HG02938 (cell line): ENCODE measurements around the gene PRG3.
"Not testable (repeated sequence)": the region's sequence is repeated elsewhere in the genome, so short reads cannot be mapped to it uniquely, and the experiment has no call there.

ENCODE experiments used
- ATAC-seq: cut with Tn5 transposase; IDR thresholded peaks from one replicate; pipeline ENCODE4 v1.9.1; 2021; ENCODE audit warnings: mild to moderate bottlenecking, moderate library complexity; ENCODE audit not compliant: unreplicated experiment

Gene PRG3

DNA sequence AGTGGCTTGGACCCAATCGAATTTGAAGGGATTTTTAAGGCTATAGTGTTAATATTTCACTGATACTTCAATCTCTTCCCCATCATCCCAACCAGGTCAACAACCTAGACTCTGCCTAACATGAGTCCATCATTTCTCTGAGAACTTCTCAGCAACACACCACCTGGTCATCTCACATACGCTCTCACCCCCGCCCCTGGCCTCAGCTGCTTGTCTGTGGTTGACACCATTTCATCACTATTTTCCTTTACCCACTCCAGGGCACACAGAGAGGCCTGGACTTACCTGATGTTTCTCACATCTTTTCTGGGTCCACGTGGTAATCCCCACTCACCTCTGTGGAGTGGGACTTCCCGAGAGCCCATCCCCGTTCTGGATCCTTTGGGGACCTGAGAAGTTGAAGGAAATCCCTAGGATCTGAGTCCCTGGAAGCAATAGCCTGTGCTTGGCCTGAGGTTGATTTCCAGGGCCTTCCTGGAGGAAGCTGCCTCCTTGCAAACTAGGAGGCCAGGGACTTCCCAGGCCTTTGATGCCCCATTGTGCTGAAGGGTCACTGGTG is 39.6 kb downstream of the PRG3 start:
- ATAC-seq = no peak

DNA sequence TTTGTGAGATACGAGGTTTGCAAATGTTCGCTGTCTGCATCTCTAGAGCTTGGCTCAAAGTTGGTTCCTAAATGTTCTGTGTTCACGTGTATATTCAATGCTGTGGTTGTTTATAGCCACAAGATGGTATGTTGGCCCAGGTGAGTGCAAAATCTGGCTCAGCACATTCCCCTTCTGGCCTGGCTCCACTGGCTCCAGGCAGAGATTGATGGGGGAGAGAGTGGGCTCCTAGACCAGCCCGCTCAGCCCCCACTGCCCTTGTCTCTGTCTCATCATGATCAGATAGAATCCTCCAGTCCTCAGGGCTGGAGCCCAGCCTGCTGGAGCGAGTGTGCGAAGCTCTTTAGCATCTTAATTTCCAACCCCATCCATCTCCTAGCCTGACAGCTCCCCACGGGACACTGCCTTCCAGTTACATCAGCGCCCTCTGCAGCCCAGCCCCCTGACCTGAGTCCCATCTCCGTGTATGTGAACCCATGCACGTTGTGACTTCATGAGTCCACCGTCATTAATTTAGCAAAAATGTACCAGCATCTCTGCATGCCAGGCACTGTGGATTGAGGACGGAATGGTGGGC is 40.8 kb downstream of the PRG3 start:
- no peak for ATAC-seq

DNA sequence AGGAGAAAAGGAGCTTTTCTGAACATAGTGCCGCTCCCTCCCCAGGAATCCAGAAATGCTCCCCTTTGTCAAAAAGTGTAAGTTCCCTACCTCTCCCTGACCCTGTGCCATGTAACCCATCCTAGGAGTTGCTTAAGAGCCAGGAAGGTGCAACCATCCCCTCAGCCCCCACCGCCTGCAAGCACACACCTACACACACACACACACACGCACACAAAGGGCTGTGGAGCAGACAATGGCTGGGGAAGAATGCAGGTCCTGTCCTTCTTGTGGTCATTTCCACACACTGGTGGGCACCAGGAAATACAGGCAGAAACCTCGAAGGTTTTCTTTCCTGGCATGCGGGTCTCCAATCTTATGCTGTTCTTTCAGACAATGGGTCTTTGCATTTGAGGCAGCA is 41.6 kb downstream of the PRG3 start:
- ATAC-seq = no peak

GRCh38 chr11:57338142-57338541 is 42.8 kb downstream of the PRG3 start, which contains the start of gene P2RX3:
P2RX3 (plus strand) TSS chr11:57338352; CDS start chr11:57338551, 199 bp downstream.
- no peak for ATAC-seq

DNA sequence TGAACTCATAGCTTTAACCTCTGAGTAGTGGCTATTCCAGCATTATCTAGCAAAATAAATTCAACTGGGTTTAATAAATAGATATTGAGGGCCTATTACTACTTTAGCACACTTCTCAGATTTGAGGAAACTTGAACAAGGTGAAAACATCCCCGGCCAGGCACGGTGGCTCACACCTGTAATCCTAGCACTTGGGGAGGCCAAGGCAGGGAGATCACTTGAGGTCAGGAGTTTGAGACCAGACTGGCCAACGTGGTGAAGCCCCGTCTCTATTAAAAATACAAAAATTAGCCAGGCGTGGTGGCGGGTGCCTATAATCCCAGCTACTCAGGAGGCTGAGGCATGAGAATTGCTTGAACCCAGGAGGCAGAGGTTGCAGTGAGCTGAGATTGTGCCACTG is 44.1 kb downstream of the PRG3 start:
- not testable (repeated sequence) for ATAC-seq

DNA sequence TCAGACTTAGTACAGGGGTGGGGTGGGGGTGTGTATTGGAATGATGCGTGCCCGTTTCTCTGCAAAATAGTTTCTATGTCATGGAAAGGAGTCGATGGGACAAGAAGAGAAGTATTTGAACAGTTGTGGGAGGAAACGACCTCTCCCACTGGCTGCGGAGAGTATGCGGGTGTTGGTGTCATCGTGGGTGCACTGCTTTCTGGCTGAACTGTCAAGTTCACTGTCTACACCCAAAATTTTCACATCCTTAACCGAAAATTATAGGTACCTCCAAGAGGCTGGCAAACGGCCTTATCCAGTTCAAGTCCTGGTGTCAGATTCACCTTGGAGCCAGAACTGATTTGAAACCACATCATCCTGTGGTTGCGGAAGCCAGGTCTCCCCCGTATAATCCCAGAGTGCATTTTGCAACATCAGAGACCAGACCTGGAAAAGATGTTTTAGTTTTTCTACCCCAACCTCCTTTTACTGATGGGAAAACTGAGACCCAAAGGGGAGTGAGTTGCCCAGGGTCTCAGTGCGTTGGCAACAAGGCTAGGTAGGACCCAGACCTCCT is 44.8 kb downstream of the PRG3 start:
- ATAC-seq = no peak

DNA sequence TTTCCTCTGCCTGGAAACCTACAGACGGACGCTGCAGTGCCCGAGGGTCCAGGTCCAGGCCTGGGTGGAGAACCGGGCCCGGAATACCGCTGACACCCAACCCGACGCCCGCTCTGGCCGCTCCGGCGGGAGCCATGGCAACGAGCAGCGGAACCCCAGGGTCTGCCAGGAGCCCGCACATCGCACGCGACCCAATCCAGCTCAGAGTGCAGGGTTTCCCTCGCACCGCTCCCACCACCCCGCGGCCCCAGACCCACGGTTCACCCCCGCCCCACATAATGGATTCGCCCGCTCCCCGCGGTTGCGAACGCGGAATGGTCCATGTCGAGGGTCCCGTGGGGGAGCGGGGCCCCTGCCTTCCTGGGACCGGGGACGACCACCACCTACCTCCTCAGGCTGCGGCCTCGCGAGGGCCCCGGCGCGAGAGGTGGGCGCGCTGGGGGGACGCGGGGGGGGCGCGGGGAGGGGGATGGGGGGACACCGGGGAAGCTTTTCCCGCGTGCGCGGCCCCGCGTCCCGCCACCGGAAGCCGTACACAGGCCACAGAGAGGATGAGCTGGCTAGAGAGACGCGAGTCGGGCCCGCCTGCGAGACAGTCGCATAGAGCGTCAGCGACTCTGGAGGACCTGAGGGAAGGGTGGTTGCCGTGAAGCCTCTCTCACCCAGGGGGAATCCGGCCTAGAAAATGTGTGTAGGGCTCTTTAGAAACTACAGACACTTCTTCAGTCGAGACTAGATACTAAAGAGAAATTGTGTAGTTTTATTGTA is 45.4 kb downstream of the PRG3 start, which contains the start of gene SSRP1:
Gene SSRP1, minus strand, starts transcription at position 550 of the 768 bp plus-strand sequence. CDS start 771 bp downstream, outside the sequence.
- ATAC-seq = peak; percentile 98

DNA sequence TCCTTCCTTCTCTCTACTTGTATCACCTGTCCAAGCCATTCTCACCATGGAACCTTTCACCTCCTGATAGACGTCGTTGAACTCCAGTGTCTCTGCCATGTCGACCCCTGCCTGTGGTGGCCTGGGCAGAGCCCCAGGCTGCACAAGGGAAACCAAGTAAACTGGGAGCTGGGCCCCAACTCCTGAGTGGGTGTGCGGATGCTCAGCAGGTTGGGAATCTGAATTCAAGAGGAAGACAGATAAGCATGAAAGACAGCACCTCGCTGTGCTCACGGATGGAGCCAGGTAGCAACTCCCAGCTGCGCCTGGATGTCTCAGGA is 46.0 kb downstream of the PRG3 start:
- ATAC-seq = no peak

DNA sequence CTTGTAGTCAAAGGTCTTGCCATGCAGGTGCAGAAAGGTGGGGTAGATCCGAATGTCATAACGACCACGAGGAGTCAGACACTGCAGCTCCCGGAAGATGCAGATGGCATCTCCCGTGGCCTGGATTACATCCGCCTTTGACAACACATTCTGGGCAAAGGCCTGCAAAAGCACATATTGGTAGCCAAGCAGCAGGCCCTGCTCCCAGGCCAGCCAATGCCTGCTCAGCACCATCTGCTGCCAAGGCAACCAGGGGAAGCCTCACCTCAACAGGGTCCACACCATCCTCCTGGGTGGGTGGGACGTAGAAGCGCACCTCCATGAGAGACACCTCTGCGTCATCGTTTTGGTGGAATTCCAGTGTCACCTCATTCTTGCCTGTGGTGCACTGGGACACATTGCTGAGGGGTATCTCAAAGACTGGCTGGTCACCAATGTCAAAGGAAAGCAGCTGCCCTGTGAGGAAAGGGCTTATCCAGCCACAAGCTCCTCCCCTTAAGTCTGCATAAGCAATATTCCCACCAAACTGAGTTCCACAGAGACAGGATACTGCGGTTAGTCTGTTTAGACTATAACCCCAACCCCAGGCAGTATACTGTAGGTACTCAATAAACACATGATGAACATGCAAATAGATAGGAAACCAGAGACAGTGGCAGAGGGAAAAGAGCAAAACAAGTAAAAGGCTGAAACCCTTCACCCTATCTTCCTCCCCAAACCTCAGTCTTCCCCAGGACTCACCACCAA is 48.1 kb downstream of the PRG3 start:
- no peak for ATAC-seq

DNA sequence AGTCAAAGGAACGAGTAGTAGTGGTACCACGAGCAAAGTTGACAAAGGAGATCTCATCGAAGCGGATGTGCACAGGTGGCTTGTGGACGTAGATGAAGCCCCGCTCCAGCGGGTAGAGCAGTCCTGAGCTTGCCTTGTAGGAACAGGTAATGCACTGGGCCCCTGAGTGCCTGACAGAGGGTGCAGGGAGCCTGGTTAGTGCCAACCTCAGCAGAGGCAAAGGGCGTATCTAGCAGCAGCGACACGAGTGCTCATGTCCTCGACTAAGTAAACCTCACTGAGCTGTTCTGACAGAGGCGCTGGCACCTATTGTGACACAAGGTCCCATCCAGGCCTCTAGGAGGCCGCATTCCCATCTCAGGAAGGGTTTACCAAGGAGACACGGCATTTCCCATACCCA is 49.2 kb downstream of the PRG3 start:
- no peak for ATAC-seq

GRCh38 chr11:57330029-57330428 is 50.9 kb downstream of the PRG3 start:
- no peak for ATAC-seq

DNA sequence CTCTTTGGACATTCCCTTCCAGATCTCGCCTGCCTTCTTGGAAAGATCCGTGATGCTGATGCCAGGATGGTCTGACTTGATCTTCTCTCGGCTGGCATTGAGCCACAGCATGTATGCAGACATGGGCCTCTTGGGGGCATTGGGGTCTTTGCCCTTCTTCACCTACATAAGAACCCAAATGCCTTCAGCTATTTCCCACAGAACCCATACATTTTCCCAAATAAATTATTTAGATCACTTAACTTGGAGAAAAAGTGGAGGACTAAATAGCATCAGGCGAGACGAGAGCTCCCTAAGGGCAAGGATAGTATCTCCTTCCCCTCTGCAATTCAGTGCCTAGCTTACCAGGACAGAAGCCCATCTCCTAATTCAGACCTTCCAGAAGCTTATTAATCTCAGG is 53.2 kb downstream of the PRG3 start:
- ATAC-seq = no peak
